Measurements from ENCODE around the gene PCNA.
A peak's percentile ranks its signal among the peaks of the same experiment; 100 is the strongest.
"Not testable (repeated sequence)": the region's sequence is repeated elsewhere in the genome, so short reads cannot be mapped to it uniquely, and the experiment has no call there.

Gene PCNA

GRCh38 chr20:5141615-5142014 is 21.9 kb upstream of the PCNA start:
- no peak for DNase-seq (ENCODE audit: low read depth)

GRCh38 chr20:5140195-5140594 is 20.4 kb upstream of the PCNA start:
- no peak for DNase-seq (ENCODE audit: low read depth)

GRCh38 chr20:5136096-5136495 is 16.3 kb upstream of the PCNA start:
- DNase-seq (ENCODE audit: low read depth) = no peak

- DNase-seq (ENCODE audit: low read depth) = no peak
Measured at GRCh38 chr20:5135363-5136012, 15.7 kb upstream of the PCNA start.

DNA sequence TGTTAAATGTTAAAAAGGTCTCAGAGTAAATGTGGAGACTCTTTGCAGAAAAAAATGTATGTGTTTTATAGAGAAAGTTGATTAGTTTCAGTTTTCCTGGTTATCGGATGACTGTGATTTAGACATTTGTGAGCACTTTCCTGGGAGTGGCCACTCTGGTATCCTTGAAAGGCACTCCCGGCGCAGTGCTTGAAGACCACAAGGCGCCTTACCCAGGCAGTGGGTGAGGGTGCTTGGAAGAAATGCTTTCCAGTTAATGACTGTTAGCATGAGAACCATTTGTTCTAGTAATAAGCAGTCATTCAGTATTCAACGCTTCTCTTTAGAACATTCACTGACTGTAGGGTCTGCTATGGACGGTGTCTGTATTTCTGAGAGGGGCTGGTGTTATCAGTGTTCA is 14.2 kb upstream of the PCNA start:
- no peak for DNase-seq (ENCODE audit: low read depth)

GRCh38 chr20:5131502-5131901 is 11.7 kb upstream of the PCNA start:
- no peak for DNase-seq (ENCODE audit: low read depth)

GRCh38 chr20:5128886-5129285 is 9.1 kb upstream of the PCNA start:
- DNase-seq (ENCODE audit: low read depth) = no peak

GRCh38 chr20:5127859-5128424 is 8.2 kb upstream of the PCNA start:
- DNase-seq (ENCODE audit: low read depth) = no peak

DNA sequence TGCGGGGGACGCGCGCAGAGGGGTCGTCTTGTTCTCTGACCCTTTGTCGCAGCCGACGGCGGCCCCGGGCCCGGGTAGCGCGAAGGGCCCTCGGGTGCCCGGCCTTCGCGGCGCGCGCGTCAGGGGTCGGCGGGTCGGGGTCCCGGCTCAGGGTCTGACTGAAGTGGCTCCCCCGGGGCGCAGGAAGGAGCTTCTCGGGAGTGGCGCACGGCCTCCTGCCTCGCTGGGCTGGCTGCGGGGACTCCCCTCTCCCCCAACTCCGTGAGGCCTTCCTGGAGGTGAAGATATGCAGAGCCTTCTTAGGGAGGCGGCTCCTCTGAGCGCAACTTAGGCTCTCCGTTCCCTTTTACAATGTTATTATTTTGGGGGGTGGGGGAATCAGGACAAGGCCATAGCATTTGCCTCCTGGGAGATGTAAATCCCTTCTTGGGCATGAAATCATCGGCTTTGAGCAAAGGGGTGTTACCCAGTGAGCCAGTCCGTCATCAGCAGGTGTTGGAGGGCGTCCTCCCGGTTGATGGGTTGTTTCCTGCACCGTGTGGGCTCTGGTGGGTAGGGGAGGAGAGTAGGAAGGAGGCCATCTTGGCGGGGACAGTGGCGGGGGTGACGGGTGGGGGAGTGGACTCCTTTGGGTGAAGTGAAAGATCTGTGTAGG is 7.6 kb upstream of the PCNA start:
- peak; percentile 50 for DNase-seq (ENCODE audit: low read depth)

- DNase-seq (ENCODE audit: low read depth) = peak; percentile 100
Measured at GRCh38 chr20:5126512-5127203, 6.9 kb upstream of the PCNA start, which contains the start of gene CDS2. TSS of gene CDS2 (plus strand) at chr20:5127008. CDS start at chr20:5127093, 85 bp downstream.

DNA sequence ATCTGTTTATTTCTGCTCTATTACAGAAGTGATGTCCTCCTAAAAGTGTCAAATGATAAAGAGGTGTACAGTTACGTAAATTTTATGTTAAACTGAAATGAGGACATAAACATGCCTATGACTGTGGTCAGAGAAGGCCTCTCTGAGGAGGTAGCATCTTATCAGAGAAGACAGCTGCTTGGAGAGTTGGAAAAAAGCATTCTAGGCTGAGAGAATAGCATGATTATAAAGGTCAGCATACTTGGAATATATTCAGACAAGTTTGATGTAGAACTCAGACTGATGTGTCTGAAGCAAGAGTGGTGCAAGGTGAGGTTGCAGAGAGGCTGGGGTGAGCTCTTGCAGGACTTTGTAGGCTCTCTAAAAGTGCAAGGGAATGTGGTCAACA is 3.1 kb upstream of the PCNA start:
- DNase-seq (ENCODE audit: low read depth) = no peak

- DNase-seq (ENCODE audit: low read depth) = no peak
Measured at GRCh38 chr20:5120185-5120476, 373 bp upstream of the PCNA start.

- no peak for DNase-seq (ENCODE audit: low read depth)
Measured at GRCh38 chr20:5119143-5119434, 669 bp downstream of the PCNA start.

GRCh38 chr20:5118220-5119142 is 1.3 kb downstream of the PCNA start:
- DNase-seq (ENCODE audit: low read depth) = no peak

DNA sequence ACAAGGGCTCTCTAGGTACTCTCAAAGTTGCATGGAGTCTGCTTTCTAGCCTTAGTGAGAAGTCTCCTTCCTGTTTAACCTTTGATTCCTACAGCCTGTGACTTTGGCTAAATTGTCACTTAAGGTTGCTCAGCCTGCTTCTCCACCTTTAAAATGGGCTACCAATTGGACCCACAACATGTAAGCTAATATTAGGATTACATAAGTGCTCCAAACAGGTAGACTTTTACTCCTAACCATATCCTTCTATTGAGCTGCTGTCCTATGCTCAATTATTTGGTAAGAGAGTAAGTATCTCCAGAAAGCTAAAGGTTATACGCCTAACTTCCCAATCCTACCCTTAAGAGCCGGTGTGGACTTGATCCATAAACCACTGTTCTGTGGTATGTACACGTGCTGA is 2.9 kb downstream of the PCNA start:
- no peak for DNase-seq (ENCODE audit: low read depth)

GRCh38 chr20:5114403-5114802 is 5.4 kb downstream of the PCNA start:
- DNase-seq (ENCODE audit: low read depth) = no peak

DNA sequence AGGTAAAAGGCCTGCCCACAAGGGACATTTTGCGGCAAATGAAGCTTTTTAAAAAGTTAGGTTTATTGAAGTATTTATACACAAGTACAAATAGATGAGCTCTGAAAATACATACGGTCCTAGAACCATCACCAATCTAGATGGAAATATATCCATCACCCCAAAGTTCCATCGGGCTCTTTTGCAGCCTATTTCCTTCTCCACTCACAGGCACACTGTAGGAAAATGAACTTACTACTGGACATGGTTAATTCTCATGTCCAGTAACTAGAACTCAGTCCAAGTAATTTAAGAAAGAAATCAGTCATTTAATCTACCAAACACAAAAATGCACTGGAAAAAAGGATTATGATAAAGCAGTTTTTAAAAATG is 6.2 kb downstream of the PCNA start:
- no peak for DNase-seq (ENCODE audit: low read depth)

GRCh38 chr20:5109276-5109675 is 10.5 kb downstream of the PCNA start:
- DNase-seq (ENCODE audit: low read depth) = no peak

DNA sequence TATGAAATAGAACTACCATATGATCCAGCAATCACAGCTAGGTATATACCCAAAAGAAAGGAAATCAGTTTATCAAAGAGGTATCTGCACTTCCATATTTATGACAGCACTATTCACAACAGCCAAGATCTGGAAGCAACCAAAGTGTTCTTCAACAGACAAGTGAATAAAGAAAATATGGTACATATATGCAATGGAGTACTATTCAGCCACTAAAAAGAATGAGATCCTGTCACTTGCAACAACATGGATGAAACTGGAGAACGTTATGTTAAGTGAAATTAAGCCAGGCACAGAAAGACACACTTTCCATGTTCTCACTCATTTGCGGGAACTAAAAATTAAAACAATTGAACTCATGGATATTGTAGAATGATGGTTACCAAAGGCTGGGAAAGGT is 15.3 kb downstream of the PCNA start:
- no peak for DNase-seq (ENCODE audit: low read depth)

DNA sequence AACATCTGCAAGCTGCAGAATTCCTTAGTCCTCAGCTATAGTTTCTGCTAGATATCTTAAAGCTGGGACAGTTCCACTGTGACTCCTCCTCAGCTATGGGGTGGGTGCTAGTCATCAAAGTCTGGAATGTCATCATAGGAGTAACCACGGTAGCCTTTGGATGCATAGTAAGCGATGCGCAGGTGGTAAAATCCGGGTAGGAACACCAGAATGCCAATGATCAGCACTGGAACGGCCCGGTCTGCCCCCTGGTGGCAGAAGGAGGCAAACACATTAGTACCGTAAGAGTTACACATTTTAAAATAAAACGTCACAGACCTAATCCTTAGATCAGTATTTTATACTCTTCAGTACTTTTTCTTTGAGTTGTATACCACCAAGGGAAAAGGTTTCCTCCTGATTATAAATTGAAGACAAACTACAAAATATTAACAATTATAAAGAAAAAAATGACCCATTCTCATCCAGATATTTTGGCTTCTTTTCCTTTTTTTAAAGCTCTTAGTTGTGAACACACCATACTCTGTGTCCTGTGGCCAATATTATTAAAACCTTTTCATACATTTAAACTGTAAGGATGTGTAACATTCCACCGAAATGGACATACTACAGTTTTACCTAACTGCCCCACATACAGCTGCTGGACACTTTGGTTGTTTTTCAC is 18.9 kb downstream of the PCNA start:
- DNase-seq (ENCODE audit: low read depth) = peak; percentile 79

DNA sequence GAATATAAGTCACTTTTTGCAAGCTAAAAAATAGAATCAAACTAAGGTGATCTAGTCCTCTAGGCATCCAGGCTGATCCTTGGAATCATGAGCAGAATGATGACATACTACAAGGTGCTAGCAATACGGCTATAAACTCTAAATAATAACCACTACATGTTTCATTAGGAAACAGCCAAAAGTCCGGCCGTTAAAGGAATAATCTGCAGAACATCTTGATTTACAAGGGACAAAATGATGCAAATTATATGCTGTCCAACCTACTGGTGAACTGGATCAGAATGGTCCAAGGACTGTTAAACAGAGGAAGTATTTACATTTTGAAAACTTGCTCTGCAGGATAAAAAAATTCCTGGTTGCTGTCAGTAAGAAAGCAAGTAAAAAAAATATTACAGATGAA is 19.8 kb downstream of the PCNA start:
- not testable (repeated sequence) for DNase-seq (ENCODE audit: low read depth)

GRCh38 chr20:5099009-5099408 is 20.7 kb downstream of the PCNA start:
- not testable (repeated sequence) for DNase-seq (ENCODE audit: low read depth)

Data from activated T-cell treated with anti-CD3 and anti-CD28 coated beads for 1 hour (primary cell).